HG03558 (cell line): ENCODE data around the gene BCAR3.
"Not testable (repeated sequence)": the region's sequence is repeated elsewhere in the genome, so short reads cannot be mapped to it uniquely, and the experiment has no call there.

Source experiments
- ATAC-seq: cut with Tn5 transposase; IDR thresholded peaks from one replicate; pipeline ENCODE4 v1.9.1; 2021; ENCODE audit warnings: moderate number of reproducible peaks; ENCODE audit not compliant: unreplicated experiment; ENCODE audit errors: extremely low read depth

Gene BCAR3

GRCh38 chr1:93708734-93709481 lies 27.3 kb upstream of the BCAR3 start:
- ATAC-seq: no peak

GRCh38 chr1:93707956-93708355 lies 26.3 kb upstream of the BCAR3 start:
- peak; percentile 61 for ATAC-seq

GRCh38 chr1:93705892-93706500 lies 24.4 kb upstream of the BCAR3 start:
- no peak for ATAC-seq

GRCh38 chr1:93704052-93704451 lies 22.4 kb upstream of the BCAR3 start:
- ATAC-seq: peak; percentile 38

GRCh38 chr1:93703643-93704042 lies 22.0 kb upstream of the BCAR3 start:
- ATAC-seq: no peak

- no peak for ATAC-seq
Observed at GRCh38 chr1:93702828-93703183, 21.2 kb upstream of the BCAR3 start.

- no peak for ATAC-seq
Observed at GRCh38 chr1:93702111-93702827, 20.6 kb upstream of the BCAR3 start.

GRCh38 chr1:93701629-93702028 lies 20.0 kb upstream of the BCAR3 start:
- no peak for ATAC-seq

- ATAC-seq: no peak
Observed at GRCh38 chr1:93700532-93701469, 19.2 kb upstream of the BCAR3 start.

DNA sequence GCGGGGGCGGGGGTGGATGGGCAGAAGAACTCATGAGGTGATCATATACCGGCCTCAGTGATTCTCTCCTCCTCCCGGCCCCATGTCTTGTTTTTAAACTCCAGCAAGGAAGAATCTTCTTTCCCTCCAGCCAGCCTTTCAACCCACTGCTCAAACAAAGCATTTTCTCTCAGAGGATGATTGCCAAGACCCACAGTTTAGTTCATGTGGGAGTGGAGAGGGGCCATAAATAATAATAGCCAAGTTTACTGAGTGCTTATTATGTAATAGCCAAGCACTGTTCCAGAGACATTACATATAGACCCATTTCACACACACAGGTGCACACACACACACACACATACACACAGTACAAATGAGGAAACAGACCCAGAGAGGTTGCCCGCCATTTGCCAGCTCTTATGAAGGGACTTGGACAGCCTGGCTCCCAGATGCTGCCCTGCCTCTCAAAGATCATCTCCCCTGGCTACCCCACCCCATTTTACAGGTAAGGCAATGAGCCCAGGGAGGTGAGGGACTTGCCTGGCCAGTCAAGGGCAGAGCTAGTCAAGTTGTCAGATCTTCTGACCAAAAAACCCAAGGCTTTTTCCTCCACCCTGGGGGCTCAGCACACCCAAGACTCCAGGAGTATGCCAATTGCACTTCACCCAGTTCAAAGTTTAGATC lies 18.0 kb upstream of the BCAR3 start:
- no peak for ATAC-seq

DNA sequence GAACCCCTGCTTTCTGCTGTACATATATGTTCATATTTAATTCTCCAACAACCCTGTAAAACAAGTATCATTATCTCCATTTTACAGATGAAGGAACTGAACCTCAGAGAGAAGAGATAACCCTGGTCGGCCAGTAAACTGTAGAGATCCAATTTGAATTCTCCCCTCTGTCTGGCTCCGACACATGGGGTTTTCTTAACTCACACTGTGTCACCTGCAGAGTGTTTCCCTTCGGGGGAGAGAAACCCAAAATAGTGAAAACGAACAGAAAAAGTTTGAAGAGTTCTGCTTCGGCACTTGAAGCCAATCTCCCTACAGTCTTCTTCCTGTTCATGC lies 17.4 kb upstream of the BCAR3 start:
- ATAC-seq: no peak

GRCh38 chr1:93698329-93699048 lies 16.9 kb upstream of the BCAR3 start:
- no peak for ATAC-seq

GRCh38 chr1:93697566-93697965 lies 15.9 kb upstream of the BCAR3 start:
- ATAC-seq: not testable (repeated sequence)

DNA sequence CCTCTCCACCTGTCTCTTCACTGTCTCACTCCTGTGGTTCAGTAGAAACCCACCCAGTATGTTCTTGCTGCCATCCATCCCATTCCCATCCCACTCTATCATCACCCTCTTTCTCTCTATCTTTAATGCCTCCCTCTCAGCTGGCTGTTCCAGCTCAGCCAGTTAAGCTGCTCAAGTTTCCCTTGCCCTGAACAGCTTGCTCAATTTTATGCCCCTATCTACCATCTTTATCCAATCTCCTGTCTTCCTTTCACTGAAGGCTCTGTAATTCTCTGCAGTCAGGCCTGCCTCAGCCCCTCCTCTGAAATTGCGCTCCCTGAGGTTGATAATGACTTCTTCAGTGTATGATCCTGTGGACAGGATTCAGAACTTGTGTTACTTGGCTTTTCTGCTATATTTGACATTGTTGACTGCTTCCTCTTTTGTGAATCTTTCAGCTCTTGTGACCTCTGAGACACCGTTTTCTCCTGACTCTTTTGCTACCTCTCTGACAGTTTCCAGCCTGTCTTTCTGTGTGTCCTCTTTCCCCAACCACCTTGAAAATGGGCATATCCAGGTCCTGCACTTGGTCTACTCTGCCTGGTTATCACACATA lies 13.9 kb upstream of the BCAR3 start:
- ATAC-seq: no peak

DNA sequence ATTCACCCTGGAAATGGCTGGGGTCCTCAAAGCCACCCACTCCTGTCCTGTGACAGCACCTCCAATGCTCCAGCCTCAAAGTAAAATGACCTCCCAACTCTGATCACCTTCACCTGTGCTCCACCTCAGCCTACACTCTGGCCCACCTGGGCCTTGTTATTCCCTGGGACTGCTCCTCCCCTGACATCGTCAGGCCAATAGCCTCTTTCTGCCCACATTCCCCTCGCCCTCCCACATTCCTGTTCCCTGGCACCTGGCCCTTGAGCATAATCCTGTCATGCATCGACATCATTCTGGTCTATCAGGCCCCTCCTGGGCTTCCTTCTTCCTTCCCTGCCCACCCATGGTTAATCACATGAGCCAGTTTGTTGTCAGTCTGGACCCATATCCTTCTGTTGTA lies 13.2 kb upstream of the BCAR3 start:
- ATAC-seq: no peak

GRCh38 chr1:93694039-93694438 lies 12.4 kb upstream of the BCAR3 start:
- no peak for ATAC-seq

DNA sequence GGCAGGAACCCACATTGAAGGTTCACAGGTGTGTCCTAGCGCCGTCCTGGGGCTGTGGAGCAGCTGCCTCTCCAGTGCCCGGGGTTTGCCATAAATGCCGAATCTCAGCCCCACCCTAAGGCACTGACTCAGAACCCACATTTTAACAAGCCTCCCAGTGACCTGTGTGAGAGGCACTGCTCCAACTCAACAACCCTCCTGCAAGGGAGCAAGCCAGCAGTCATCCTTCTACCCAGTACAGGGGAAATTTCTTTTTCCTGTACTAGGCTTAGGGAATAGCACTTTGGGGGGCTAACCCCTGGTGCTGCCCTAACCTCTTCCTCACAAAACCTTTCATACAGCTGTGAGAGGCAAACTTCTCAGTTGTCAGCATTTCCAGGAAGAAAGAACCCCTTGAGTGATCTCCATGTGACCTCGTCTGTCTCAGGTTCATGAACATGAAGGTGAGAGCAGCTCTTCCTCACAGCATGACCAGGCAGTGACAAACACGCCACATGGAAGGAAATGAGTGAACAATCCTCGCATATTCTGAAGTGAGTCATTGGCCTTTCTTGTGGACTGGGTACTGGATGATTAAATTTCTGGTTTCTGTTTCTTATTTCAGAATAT lies 11.4 kb upstream of the BCAR3 start:
- peak; percentile 74 for ATAC-seq

- no peak for ATAC-seq
Observed at GRCh38 chr1:93692451-93692861, 10.8 kb upstream of the BCAR3 start.

GRCh38 chr1:93692026-93692425 lies 10.4 kb upstream of the BCAR3 start:
- ATAC-seq: no peak
